Nucleus accumbens (tissue), 56 donors: Measurements from ENCODE around the gene TRAF5.
"Not testable (repeated sequence)": the region's sequence is repeated elsewhere in the genome, so short reads cannot be mapped to it uniquely, and the experiment has no call there.

Source experiments
- DNase-seq, 56 donors: peaks; one replicate each; lab custom pipeline; 2025; lab: John Stamatoyannopoulos, UW

The TRAF5 gene

GRCh38 chr1:211375949-211376348 lies 49.3 kb downstream of the TRAF5 start:
- DNase-seq = no peak

DNA sequence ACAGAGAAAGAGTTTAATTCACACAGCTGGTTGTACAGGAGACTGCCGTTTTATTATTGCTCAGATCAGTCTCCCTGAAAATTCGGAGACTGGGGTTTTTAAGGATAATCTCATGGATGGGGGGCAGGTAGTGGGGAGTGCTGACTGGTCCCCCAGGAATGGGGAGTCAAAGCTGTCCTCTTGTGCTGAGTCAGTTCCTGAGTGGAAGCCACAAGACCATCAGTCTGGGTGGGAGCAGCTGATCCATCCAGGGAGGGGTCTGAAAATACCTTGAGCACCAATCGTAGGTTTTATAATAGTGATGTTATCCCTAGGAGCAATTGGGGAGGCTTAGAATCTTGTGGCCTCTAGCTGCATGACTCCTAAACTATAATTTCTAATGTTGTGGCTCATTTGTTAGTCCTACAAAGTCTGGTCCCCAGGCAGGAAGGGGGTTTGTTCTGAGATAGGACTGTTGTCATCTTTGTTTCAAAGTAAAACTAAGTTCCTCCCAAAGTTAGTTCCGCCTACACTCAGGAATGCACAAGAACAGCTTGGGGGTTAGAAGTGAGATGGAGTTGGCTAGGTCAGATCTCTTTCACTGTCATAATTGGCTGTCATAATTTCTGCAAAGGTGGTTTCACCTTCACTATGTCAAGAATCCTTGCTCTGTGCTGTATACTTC lies 50.3 kb downstream of the TRAF5 start:
- no peak for DNase-seq

DNA sequence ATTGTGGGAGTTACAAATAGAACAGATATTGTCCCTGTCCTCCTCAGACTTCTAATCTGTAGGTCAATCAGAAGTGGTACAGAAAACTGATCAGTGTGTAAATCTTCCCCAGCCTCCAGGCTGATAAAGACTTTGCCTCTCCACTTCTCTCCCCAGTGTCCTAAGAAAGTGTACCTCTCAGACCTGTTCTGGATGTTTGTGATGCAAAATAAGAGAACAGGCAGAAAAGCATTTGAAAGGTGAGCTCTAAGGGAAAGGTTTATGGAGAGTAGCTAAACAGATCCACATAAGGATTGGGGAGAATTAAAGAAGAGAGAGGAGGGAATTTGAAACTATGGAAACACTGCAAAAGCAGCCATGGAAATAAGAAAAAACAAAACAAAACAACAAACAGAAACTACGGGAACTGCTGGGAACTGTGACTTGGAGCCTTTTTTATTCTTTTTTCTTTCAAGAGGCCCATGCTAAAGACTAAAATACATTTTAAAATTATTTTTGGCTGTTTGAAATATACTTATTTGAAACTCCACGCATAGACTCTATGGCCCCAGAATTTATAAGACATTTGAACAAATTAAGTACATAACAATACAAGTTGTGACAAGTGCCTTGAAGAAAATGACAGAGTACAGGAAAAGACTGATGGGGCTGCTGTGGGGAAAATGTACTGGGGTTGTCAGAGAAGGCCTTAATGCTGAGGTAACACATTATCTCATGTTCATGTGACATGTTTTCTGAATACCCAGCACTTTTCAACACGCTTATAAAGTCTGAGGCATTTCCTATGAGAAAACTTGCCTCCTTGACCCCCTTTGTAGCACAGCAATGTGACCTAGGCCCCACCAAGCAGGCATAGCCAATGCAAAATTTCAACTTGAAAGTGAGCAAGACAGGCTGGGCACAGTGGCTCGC lies 51.2 kb downstream of the TRAF5 start:
- DNase-seq = no peak

GRCh38 chr1:211378844-211379243 lies 52.2 kb downstream of the TRAF5 start:
- no peak for DNase-seq

DNA sequence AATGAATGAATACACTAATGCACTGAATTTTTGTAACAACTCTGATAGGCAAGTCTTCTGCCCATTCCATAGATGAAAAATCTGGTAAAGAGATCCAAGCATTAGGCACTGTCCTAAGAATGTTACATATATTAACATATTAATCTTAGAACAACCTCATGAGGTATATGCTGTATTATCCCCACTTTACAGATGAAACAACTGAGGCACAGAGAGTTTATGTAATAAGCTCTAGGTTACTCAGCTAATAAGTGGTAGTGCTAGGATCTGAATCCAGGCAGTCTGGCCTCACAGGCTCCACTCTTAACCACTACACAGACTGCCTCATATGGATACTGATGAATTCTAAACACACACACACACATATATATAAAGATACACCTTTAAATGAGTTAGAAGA lies 52.8 kb downstream of the TRAF5 start:
- DNase-seq = no peak

GRCh38 chr1:211381481-211382181 lies 55.0 kb downstream of the TRAF5 start:
- no peak for DNase-seq

GRCh38 chr1:211382182-211382713 lies 55.6 kb downstream of the TRAF5 start:
- DNase-seq = no peak

DNA sequence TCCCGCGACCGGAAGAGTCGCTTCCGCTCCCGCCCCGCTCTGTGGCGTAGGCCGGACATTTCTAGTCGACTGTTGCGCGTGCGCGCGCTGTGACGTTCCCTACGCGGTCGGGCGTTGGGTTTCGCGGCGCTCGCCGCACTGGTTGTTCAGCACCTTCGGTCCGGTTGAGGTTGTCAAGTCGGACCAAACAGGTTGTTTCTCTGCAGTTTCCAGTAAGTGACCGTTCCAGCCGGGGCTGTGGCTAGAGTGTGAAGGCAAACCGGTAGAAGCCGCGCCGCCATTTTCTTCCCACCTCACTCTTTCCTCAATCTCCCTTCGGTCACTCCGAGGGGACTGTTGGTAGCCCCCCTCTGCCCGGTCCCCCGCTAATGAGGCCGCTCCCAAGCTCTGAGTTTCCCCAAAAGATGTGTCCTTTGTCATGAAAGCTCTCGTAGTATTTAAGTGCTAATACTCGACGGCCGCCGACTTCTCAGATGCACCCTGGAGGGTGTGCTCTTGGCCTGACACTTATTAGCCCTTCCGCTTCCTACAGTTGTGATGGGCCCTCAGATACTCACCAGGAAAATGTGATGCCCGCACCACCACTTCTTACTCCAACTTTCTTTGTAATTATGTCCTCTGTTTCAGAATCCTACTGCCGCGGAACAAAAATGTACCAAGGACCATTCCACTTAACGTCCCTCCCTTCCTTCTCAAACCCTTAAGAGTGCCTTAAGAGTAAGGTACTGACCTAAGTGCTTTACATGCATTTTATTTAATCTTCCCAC lies 56.3 kb downstream of the TRAF5 start:
- peak in 55 of 56 donors; percentile 27 to 96 (median 87) for DNase-seq

- DNase-seq = no peak
Measured at GRCh38 chr1:211384524-211384923, 57.9 kb downstream of the TRAF5 start.

- no peak for DNase-seq
Measured at GRCh38 chr1:211386921-211387320, 60.3 kb downstream of the TRAF5 start.

DNA sequence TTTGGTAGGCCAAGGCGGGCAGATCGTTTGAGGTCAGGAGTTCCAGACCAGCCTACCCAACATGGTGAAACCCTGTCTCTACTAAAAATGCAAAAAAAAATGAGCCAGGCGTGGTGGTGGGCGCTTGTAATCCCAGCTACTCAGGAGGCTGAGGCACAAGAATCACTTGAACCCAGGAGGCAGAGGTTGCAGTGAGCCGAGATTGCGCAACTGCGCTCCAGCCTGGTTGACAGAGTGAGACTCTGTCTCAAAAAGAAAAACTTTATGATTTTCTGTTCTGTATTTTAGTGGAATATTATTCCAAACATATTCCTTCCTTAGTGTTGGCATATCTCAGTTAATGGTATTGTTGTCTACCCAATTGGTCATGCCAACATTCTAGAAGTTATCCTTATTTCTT lies 64.2 kb downstream of the TRAF5 start:
- not testable (repeated sequence) for DNase-seq

- no peak for DNase-seq
Measured at GRCh38 chr1:211393203-211393602, 66.6 kb downstream of the TRAF5 start.

GRCh38 chr1:211398266-211398930 lies 71.8 kb downstream of the TRAF5 start:
- not testable (repeated sequence) for DNase-seq

DNA sequence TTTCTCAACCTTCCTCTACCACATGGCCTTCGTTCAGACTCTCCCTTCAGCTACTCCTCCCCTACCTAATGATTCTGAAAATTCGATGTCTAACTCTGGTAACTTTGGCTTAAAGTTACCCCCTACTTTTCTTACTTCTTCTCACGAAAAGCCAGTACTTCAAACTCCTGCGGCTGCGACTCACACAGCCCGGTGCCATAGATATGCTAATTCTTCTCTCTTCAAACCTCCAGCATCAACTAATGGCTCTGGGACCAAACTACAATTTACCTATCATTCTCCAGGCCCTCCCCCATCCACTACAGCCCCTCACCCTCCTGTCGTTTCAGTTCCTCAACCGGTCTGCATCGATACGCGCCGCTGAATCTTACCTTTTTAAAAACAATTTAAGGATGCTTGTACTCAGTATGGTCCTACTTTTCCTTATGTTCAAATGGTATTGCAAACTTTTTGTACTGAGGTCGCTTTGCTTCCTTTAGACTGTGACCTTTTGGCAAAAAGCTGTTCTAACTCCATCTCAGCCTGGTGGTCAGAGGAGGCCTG lies 73.3 kb downstream of the TRAF5 start:
- not testable (repeated sequence) for DNase-seq

DNA sequence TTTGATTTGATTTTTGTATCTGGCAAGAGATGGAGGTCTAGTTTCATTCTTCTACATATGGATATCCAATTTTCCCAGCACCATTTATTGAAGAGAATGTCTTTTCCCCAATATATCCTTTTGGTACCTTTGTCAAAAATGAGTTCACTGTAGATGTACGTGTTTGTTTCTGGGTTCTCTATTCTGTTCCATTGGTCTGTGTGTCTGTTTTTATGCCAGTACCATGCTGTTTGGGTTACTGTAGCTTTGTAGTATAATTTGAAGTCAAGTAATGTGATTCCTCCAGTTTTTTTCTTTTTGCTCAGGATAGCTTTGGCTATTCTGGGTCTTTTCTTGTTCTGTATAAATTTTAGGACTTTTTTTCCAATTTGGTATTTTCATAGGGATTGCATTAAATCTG lies 75.1 kb downstream of the TRAF5 start:
- not testable (repeated sequence) for DNase-seq

GRCh38 chr1:211406086-211406485 lies 79.5 kb downstream of the TRAF5 start:
- DNase-seq = not testable (repeated sequence)

DNA sequence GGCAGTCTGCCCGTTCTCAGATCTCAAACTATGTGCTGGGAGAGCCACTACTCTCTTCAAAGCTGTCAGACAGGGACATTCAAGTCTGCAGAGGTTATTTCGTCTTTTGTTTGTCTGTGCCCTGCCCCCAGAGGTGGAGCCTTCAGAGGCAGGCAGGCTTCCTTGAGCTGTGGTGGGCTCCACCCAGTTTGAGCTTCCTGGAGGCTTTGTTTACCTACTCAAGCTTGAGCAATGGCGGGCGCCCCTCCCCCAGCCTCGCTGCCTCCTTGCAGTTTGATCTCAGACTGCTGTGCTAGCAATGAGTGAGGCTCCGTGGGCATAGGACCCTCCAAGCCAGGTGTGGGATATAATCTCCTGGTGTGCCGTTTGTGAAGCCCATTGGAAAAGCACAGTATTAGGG lies 81.1 kb downstream of the TRAF5 start:
- not testable (repeated sequence) for DNase-seq

GRCh38 chr1:211411639-211412038 lies 85.0 kb downstream of the TRAF5 start:
- DNase-seq = no peak

GRCh38 chr1:211415700-211416099 lies 89.1 kb downstream of the TRAF5 start:
- no peak for DNase-seq
